Measurements from ENCODE around the gene SEMA5B.

Gene SEMA5B

GRCh38 chr3:122987736-122988319, 39.7 kb downstream of the SEMA5B start:
- Histone ChIP-seq H3K79me2 (ENCODE audit: control insufficient read depth, insufficient read depth, low read length, poor library complexity) (no peaks in the 10 kb centered on the region), H2BK120ac (ENCODE audit: insufficient read depth, low read length, poor library complexity) (no peak overlapping the region), H4K91ac (ENCODE audit: low read depth, low read length) (no peak overlapping the region), H2BK12ac (ENCODE audit: low read length) (no peak overlapping the region), H3K18ac (ENCODE audit: low read length) (no peak overlapping the region), H3K9me3 (ENCODE audit: insufficient read depth, low read depth, low read length) (no peaks in the 10 kb centered on the region), H3K23ac (ENCODE audit: low read length) (no peak overlapping the region), H3K9ac (ENCODE audit: low read length) (no peak overlapping the region), H3K14ac (ENCODE audit: low read length) (no peak overlapping the region), H3K4me2 (ENCODE audit: low read length) (no peak overlapping the region), H3K4me1 (ENCODE audit: control insufficient read depth in 1 of 2, insufficient read depth in 2 of 2, low read length in 2 of 2) (peaks cover 0 to 4% of the 10 kb centered on the region in 2 experiments), H3K4me3 (ENCODE audit: low read depth, low read length) (no peak overlapping the region), H2AK5ac (ENCODE audit: low read length) (no peak overlapping the region), H3K36me3 (ENCODE audit: control insufficient read depth in 1 of 2, insufficient read depth in 2 of 2, low read length in 2 of 2) (no peaks in the 10 kb centered on the region), H4K8ac (ENCODE audit: low read depth, low read length) (no peak overlapping the region), H3K4ac (ENCODE audit: low read depth, low read length) (no peak overlapping the region), H2AFZ (ENCODE audit: insufficient read depth, low read length, poor library complexity) (no peak overlapping the region), H2BK5ac (ENCODE audit: low read depth, low read length, poor library complexity) (no peak overlapping the region), H3K27ac (ENCODE audit: low read depth, low read length) (no peak overlapping the region), H4K12ac (ENCODE audit: low read depth, low read length) (no peak overlapping the region), H3K27me3 (ENCODE audit: insufficient read depth, low read length) (no peaks in the 10 kb centered on the region), H3K79me1 (ENCODE audit: low read length) (no peaks in the 10 kb centered on the region)
- no CpG with 5 or more reads among the region's 3 CpGs for WGBS (ENCODE audit: extremely low coverage, insufficient coverage, insufficient read length)
- DNase-seq, result no peak

- H3K14ac ChIP-seq (ENCODE audit: low read length), result no peak overlapping the region
- no peak overlapping the region for H2BK12ac ChIP-seq (ENCODE audit: low read length)
- H3K4me1 ChIP-seq (ENCODE audit: control insufficient read depth in 1 of 2, insufficient read depth in 2 of 2, low read length in 2 of 2), result peaks cover 0 to 4% of the 10 kb centered on the region in 2 experiments
- H3K79me2 ChIP-seq (ENCODE audit: control insufficient read depth, insufficient read depth, low read length, poor library complexity), result no peaks in the 10 kb centered on the region
- H3K27me3 ChIP-seq (ENCODE audit: insufficient read depth, low read length), result no peaks in the 10 kb centered on the region
- H2BK5ac ChIP-seq (ENCODE audit: low read depth, low read length, poor library complexity), result no peak overlapping the region
- H4K8ac ChIP-seq (ENCODE audit: low read depth, low read length), result no peak overlapping the region
- no peak overlapping the region for H3K18ac ChIP-seq (ENCODE audit: low read length)
- no peak overlapping the region for H3K9ac ChIP-seq (ENCODE audit: low read length)
- H3K4me3 ChIP-seq (ENCODE audit: low read depth, low read length), result no peak overlapping the region
- DNase-seq, result no peak
- H3K4me2 ChIP-seq (ENCODE audit: low read length), result no peak overlapping the region
- no peaks in the 10 kb centered on the region for H3K9me3 ChIP-seq (ENCODE audit: insufficient read depth, low read depth, low read length)
- no peak overlapping the region for H2AK5ac ChIP-seq (ENCODE audit: low read length)
- no CpG with 5 or more reads among the region's 2 CpGs for WGBS (ENCODE audit: extremely low coverage, insufficient coverage, insufficient read length)
- no peak overlapping the region for H3K4ac ChIP-seq (ENCODE audit: low read depth, low read length)
- no peaks in the 10 kb centered on the region for H3K79me1 ChIP-seq (ENCODE audit: low read length)
- no peak overlapping the region for H2AFZ ChIP-seq (ENCODE audit: insufficient read depth, low read length, poor library complexity)
- no peaks in the 10 kb centered on the region for H3K36me3 ChIP-seq (ENCODE audit: control insufficient read depth in 1 of 2, insufficient read depth in 2 of 2, low read length in 2 of 2)
- no peak overlapping the region for H4K12ac ChIP-seq (ENCODE audit: low read depth, low read length)
- no peak overlapping the region for H2BK120ac ChIP-seq (ENCODE audit: insufficient read depth, low read length, poor library complexity)
- no peak overlapping the region for H3K23ac ChIP-seq (ENCODE audit: low read length)
- no peak overlapping the region for H3K27ac ChIP-seq (ENCODE audit: low read depth, low read length)
- no peak overlapping the region for H4K91ac ChIP-seq (ENCODE audit: low read depth, low read length)
These were observed 40.3 kb downstream of the SEMA5B start for GRCh38 chr3:122987231-122987630.

- Histone ChIP-seq H3K23ac (ENCODE audit: low read length) (no peak overlapping the region), H3K79me2 (ENCODE audit: control insufficient read depth, insufficient read depth, low read length, poor library complexity) (no peaks in the 10 kb centered on the region), H2BK12ac (ENCODE audit: low read length) (no peak overlapping the region), H3K14ac (ENCODE audit: low read length) (no peak overlapping the region), H3K27ac (ENCODE audit: low read depth, low read length) (no peak overlapping the region), H3K79me1 (ENCODE audit: low read length) (no peaks in the 10 kb centered on the region), H3K9ac (ENCODE audit: low read length) (no peak overlapping the region), H3K18ac (ENCODE audit: low read length) (no peak overlapping the region), H3K4me3 (ENCODE audit: low read depth, low read length) (no peak overlapping the region), H3K36me3 (ENCODE audit: control insufficient read depth in 1 of 2, insufficient read depth in 2 of 2, low read length in 2 of 2) (no peaks in the 10 kb centered on the region), H2AK5ac (ENCODE audit: low read length) (no peak overlapping the region), H3K4me2 (ENCODE audit: low read length) (no peak overlapping the region), H2BK5ac (ENCODE audit: low read depth, low read length, poor library complexity) (no peak overlapping the region), H4K91ac (ENCODE audit: low read depth, low read length) (no peak overlapping the region), H2AFZ (ENCODE audit: insufficient read depth, low read length, poor library complexity) (no peak overlapping the region), H3K4ac (ENCODE audit: low read depth, low read length) (no peak overlapping the region), H3K9me3 (ENCODE audit: insufficient read depth, low read depth, low read length) (no peaks in the 10 kb centered on the region), H3K4me1 (ENCODE audit: control insufficient read depth in 1 of 2, insufficient read depth in 2 of 2, low read length in 2 of 2) (peaks cover 0 to 4% of the 10 kb centered on the region in 2 experiments), H2BK120ac (ENCODE audit: insufficient read depth, low read length, poor library complexity) (no peak overlapping the region), H3K27me3 (ENCODE audit: insufficient read depth, low read length) (no peaks in the 10 kb centered on the region), H4K12ac (ENCODE audit: low read depth, low read length) (no peak overlapping the region), H4K8ac (ENCODE audit: low read depth, low read length) (no peak overlapping the region)
- no CpG with 5 or more reads among the region's 6 CpGs for WGBS (ENCODE audit: extremely low coverage, insufficient coverage, insufficient read length)
- no peak for DNase-seq
These were observed 40.8 kb downstream of the SEMA5B start for GRCh38 chr3:122986693-122987179.

GRCh38 chr3:122985539-122985938, 42.0 kb downstream of the SEMA5B start:
- DNase-seq, result no peak
- Histone ChIP-seq H4K12ac (ENCODE audit: low read depth, low read length) (no peak overlapping the region), H2BK12ac (ENCODE audit: low read length) (no peak overlapping the region), H2BK120ac (ENCODE audit: insufficient read depth, low read length, poor library complexity) (no peak overlapping the region), H3K14ac (ENCODE audit: low read length) (no peak overlapping the region), H2AK5ac (ENCODE audit: low read length) (no peak overlapping the region), H3K79me2 (ENCODE audit: control insufficient read depth, insufficient read depth, low read length, poor library complexity) (no peaks in the 10 kb centered on the region), H3K18ac (ENCODE audit: low read length) (no peak overlapping the region), H4K8ac (ENCODE audit: low read depth, low read length) (no peak overlapping the region), H3K4me3 (ENCODE audit: low read depth, low read length) (no peak overlapping the region), H3K27me3 (ENCODE audit: insufficient read depth, low read length) (no peaks in the 10 kb centered on the region), H3K36me3 (ENCODE audit: control insufficient read depth in 1 of 2, insufficient read depth in 2 of 2, low read length in 2 of 2) (no peaks in the 10 kb centered on the region), H3K4ac (ENCODE audit: low read depth, low read length) (no peak overlapping the region), H3K23ac (ENCODE audit: low read length) (no peak overlapping the region), H2BK5ac (ENCODE audit: low read depth, low read length, poor library complexity) (no peak overlapping the region), H2AFZ (ENCODE audit: insufficient read depth, low read length, poor library complexity) (no peak overlapping the region), H3K4me2 (ENCODE audit: low read length) (no peak overlapping the region), H3K4me1 (ENCODE audit: control insufficient read depth in 1 of 2, insufficient read depth in 2 of 2, low read length in 2 of 2) (peaks cover 0 to 4% of the 10 kb centered on the region in 2 experiments), H3K9ac (ENCODE audit: low read length) (no peak overlapping the region), H3K9me3 (ENCODE audit: insufficient read depth, low read depth, low read length) (no peaks in the 10 kb centered on the region), H3K79me1 (ENCODE audit: low read length) (no peaks in the 10 kb centered on the region), H4K91ac (ENCODE audit: low read depth, low read length) (no peak overlapping the region), H3K27ac (ENCODE audit: low read depth, low read length) (no peak overlapping the region)
- no CpG with 5 or more reads among the region's 4 CpGs for WGBS (ENCODE audit: extremely low coverage, insufficient coverage, insufficient read length)
